Epithelial cell of proximal tubule (primary cell): ENCODE data around the gene ANKHD1. TPM values are rescaled to one million over a fixed set of nuclear protein-coding genes. Genes with fewer than 3 reads are reported as not detected.

ENCODE experiments used
- DNase-seq: peaks from one replicate; pipeline ENCODE4 v3.0.0-alpha.2; 2011; ENCODE audit warnings: low read depth
- H3K4me3 ChIP-seq: 2 replicates; pipeline ENCODE4 v1.5.1; 2011; ENCODE audit warnings: low read depth, mild to moderate bottlenecking, low read length
- CTCF ChIP-seq: conservative IDR thresholded peaks from 2 replicates; pipeline ENCODE4 v1.5.1; 2012; ENCODE audit warnings: low read depth, mild to moderate bottlenecking, low read length
- total RNA-seq: library from RNA; depleted of rRNA; stranded (reverse); fragments of >200 nt; gene quantifications from 2 replicates; pipeline ENCODE4 v1.2.3, GENCODE V29; 2015

Gene ANKHD1
- total RNA-seq, 1 donor from 2014 or later, result 32.6 TPM

- DNase-seq, result no peak
- H3K4me3 ChIP-seq, result no peak overlapping the region
- no peak for TF ChIP-seq CTCF
Measured at GRCh38 chr5:140498591-140498990, 97.0 kb downstream of the ANKHD1 start.

- TF ChIP-seq CTCF, result no peak
- no peak overlapping the region for H3K4me3 ChIP-seq
- DNase-seq, result no peak
Measured at GRCh38 chr5:140502834-140503233, 101.2 kb downstream of the ANKHD1 start.

- H3K4me3 ChIP-seq, result no peak overlapping the region
- no peak for TF ChIP-seq CTCF
- no peak for DNase-seq
Measured at GRCh38 chr5:140509898-140510297, 108.3 kb downstream of the ANKHD1 start.

GRCh38 chr5:140513124-140513523, 111.5 kb downstream of the ANKHD1 start:
- TF ChIP-seq CTCF, result no peak
- no peak for DNase-seq
- H3K4me3 ChIP-seq, result no peak overlapping the region

GRCh38 chr5:140524003-140524402, 122.4 kb downstream of the ANKHD1 start:
- TF ChIP-seq CTCF, result no peak
- H3K4me3 ChIP-seq, result no peak overlapping the region
- no peak for DNase-seq

- DNase-seq, result no peak
- no peak overlapping the region for H3K4me3 ChIP-seq
- no peak for TF ChIP-seq CTCF
Measured at GRCh38 chr5:140540227-140540626, 138.6 kb downstream of the ANKHD1 start.

- DNase-seq, result no peak
- TF ChIP-seq CTCF, result no peak
- H3K4me3 ChIP-seq, result no peak overlapping the region
Measured at GRCh38 chr5:140542972-140543371, 141.3 kb downstream of the ANKHD1 start.
